Astrocyte of the spinal cord (primary cell): Measurements from ENCODE around the gene ENAH.
A peak's percentile ranks its signal among the peaks of the same experiment; 100 is the strongest.

Experiments used
- DNase-seq: peaks from one replicate; pipeline ENCODE4 v3.0.0; 2011; ENCODE audit warnings: low read depth, low spot score
- H3K4me3 ChIP-seq: 2 replicates; pipeline ENCODE4 v1.5.1; 2011; ENCODE audit warnings: low read depth, mild to moderate bottlenecking, low read length, moderate library complexity
- in situ Hi-C: cut with HindIII; loops from 2 replicates; pipeline ENCODE4 v1.10.0; 2017; ENCODE audit warnings: low sequenced_read_pairs
- TF ChIP-seq, protein P1 (sequence below): IDR thresholded peaks from 2 replicates; pipeline ENCODE4 v1.5.1; 2012; ENCODE audit warnings: low read depth, mild to moderate bottlenecking, low read length, inconsistent platforms

ENAH gene

DNA sequence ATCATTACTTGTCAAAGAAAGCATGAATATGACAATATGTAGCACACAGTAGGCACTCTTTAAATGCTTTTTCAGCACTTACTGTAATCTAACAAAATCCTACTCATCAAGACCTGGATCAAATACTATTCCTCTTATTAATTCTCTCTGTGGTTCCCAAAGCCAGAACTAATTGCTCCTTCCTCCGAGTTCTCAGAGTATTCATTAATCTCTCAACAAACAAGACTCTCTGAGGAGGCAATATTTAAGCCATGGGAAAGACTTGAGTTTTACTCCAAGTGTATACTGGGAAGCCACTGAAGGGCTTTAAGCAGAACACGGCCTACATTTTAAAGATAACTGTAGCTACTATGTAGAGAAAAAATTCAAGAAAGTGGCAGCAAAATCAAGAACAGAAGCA, 79.7 kb downstream of the ENAH start:
- H3K4me3 ChIP-seq = no peak overlapping the region
- TF ChIP-seq, protein P1, sequence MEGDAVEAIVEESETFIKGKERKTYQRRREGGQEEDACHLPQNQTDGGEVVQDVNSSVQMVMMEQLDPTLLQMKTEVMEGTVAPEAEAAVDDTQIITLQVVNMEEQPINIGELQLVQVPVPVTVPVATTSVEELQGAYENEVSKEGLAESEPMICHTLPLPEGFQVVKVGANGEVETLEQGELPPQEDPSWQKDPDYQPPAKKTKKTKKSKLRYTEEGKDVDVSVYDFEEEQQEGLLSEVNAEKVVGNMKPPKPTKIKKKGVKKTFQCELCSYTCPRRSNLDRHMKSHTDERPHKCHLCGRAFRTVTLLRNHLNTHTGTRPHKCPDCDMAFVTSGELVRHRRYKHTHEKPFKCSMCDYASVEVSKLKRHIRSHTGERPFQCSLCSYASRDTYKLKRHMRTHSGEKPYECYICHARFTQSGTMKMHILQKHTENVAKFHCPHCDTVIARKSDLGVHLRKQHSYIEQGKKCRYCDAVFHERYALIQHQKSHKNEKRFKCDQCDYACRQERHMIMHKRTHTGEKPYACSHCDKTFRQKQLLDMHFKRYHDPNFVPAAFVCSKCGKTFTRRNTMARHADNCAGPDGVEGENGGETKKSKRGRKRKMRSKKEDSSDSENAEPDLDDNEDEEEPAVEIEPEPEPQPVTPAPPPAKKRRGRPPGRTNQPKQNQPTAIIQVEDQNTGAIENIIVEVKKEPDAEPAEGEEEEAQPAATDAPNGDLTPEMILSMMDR = no peak
- DNase-seq = peak; percentile 14
- in situ Hi-C loops = no loop called here

DNA sequence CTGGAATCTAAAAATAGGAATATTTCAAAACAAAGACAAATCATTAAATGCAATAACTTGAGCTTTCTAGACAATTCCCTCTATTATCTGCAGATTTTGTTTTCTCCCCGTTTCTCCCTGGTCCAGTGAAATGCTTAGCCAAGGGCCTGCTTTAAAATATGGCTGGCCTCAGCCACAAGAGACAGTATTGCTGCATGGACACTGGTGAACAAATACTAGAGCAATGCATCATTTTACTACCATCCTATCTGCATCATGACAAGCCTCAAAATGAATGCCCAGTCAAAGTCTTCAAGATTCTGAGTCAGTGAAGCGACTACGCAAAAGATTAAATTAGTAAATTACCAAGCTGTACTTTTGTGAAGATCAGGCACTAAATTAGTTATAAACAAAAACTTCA, 80.5 kb downstream of the ENAH start:
- TF ChIP-seq, protein P1 = peak; percentile 35
- in situ Hi-C loops = no loop called here
- H3K4me3 ChIP-seq = no peak overlapping the region
- peak; percentile 21 for DNase-seq

DNA sequence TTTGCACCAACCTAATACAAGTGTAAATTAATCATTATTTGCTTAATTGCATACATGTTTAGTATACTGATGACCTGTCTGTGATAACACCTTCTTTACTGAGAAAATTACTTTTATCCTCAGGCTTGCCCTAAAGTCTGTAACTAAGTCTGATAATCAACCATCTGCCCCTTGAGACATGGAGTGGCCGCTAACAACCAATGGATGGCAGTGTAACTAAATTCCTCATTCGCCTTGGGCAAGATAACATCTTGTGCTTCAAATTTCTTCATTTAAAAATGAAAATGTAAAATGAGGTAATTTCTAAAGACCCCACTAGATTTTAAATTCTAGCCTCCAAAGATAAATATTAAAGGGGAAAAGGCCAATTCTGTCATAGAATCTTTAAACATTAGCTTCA, 85.1 kb downstream of the ENAH start:
- TF ChIP-seq, protein P1 = no peak
- DNase-seq = no peak
- H3K4me3 ChIP-seq = no peak overlapping the region
- in situ Hi-C loops = no loop called here

DNA sequence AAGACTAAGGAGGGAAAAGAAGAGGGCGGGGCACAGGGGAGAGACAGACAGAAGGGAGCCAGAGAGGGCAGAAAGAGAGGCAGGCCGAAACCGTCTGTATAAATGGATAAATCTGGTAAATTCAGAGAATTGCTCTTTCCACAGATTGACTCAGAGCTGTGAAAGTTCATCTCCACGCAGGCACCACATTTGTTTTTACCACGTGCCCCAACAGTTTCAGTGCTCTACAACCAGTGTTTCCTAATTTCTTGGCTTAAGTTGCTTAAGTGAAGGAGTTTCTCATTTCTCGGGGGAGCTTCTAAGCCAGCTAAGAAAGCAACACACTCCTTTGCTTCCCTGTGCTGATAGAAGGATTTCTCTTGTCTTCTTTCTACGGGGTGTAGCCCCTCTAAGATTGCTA, 87.1 kb downstream of the ENAH start:
- H3K4me3 ChIP-seq = no peak overlapping the region
- in situ Hi-C loops = no loop called here
- no peak for DNase-seq
- TF ChIP-seq, protein P1 = no peak

DNA sequence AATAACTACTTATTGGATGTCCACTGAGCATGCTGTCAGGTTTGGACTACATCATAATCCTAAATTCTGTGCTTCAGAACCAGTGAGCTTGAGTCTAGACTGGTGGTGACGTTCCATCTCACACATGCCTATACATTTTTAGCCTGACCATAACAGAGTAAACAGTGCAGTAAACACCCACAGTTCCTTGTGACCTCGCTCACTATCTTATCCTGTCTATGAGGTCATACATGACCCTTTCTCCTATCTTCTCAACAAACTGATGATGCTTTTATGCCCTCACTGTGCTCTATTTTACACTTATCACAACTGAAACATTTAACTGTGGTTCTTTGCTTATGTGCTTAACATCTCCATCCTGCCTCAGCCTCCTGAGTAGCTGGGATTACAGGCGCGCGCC, 91.2 kb downstream of the ENAH start:
- no peak for DNase-seq
- H3K4me3 ChIP-seq = no peak overlapping the region
- in situ Hi-C loops = no loop called here
- TF ChIP-seq, protein P1 = no peak

DNA sequence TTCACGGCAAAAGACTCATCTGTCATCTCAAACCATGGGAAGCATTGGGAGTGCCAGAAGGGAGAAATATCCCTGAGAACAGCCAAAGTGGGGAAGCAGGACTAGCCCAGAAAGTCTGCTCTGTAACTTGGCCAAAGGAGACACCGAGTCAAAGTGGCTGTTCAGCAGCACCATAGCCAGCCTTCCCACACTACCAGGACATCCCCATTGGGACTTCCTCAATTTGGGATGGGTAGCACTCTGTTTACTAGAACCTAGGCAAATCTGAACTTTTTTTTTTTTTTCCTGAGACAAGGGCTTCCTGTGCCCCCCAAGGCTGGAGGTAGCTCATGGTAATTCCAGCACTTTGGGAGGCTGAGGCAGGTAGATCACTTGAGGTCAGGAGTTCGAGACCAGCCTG, 93.0 kb downstream of the ENAH start:
- in situ Hi-C loops = no loop called here
- TF ChIP-seq, protein P1 = no peak
- DNase-seq = no peak
- H3K4me3 ChIP-seq = no peak overlapping the region

DNA sequence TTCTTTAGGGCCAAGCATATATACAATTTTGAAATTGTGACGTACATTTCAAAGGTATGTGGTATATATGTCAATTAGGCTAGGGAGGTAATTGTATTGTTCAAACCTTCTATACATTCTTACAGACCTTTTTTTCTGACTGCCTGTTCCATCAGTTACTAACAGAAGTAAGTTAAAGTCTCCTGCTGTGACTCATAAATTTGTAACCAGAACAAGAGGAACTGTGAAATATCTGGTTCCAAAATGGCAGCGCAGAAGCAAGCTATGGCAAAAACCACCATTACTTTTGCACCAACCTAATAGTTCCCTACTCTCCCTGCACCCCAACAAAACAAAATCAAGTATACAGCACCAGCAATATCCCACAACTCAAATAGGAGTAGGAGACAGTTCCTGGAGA, 93.6 kb downstream of the ENAH start:
- in situ Hi-C loops = no loop called here
- TF ChIP-seq, protein P1 = no peak
- no peak overlapping the region for H3K4me3 ChIP-seq
- no peak for DNase-seq
